ENCODE data around the gene SIGLEC6. TPM values are rescaled to one million over a fixed set of nuclear protein-coding genes. Genes with fewer than 3 reads are reported as not detected.
"Not testable (repeated sequence)": the region's sequence is repeated elsewhere in the genome, so short reads cannot be mapped to it uniquely, and the experiment has no call there.

The SIGLEC6 gene
- total RNA-seq, 1 donor from 2014 or later = not detected

GRCh38 chr19:51503286-51503817 lies 28.1 kb downstream of the SIGLEC6 start:
- Mint-ChIP-seq H3K9me3 (ENCODE audit: low read depth) (peaks cover 14% of the 10 kb centered on the region), H3K27me3 (ENCODE audit: low read depth) (no peaks in the 10 kb centered on the region), H3K27ac (ENCODE audit: unreplicated experiment) (no peak overlapping the region), H3K4me3 (ENCODE audit: unreplicated experiment) (no peak overlapping the region), H3K36me3 (ENCODE audit: low read depth) (no peaks in the 10 kb centered on the region), H3K4me1 (ENCODE audit: low read depth) (no peaks in the 10 kb centered on the region)
- TF ChIP-seq, protein P1, sequence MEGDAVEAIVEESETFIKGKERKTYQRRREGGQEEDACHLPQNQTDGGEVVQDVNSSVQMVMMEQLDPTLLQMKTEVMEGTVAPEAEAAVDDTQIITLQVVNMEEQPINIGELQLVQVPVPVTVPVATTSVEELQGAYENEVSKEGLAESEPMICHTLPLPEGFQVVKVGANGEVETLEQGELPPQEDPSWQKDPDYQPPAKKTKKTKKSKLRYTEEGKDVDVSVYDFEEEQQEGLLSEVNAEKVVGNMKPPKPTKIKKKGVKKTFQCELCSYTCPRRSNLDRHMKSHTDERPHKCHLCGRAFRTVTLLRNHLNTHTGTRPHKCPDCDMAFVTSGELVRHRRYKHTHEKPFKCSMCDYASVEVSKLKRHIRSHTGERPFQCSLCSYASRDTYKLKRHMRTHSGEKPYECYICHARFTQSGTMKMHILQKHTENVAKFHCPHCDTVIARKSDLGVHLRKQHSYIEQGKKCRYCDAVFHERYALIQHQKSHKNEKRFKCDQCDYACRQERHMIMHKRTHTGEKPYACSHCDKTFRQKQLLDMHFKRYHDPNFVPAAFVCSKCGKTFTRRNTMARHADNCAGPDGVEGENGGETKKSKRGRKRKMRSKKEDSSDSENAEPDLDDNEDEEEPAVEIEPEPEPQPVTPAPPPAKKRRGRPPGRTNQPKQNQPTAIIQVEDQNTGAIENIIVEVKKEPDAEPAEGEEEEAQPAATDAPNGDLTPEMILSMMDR (IDR thresholded peaks at IDR 0.05) = no peak
- DNase-seq (ENCODE audit: low spot score) = no peak

GRCh38 chr19:51501594-51502263 lies 29.7 kb downstream of the SIGLEC6 start, which contains the start of gene SIGLEC12:
SIGLEC12 (minus strand) TSS chr19:51501800; CDS start chr19:51501733, 67 bp downstream.
- TF ChIP-seq, protein P1 (IDR thresholded peaks at IDR 0.05) = no peak
- H3K4me1 Mint-ChIP-seq (ENCODE audit: low read depth) = no peaks in the 10 kb centered on the region
- H3K36me3 Mint-ChIP-seq (ENCODE audit: low read depth) = no peaks in the 10 kb centered on the region
- H3K4me3 Mint-ChIP-seq (ENCODE audit: unreplicated experiment) = no peak within 1 kb of the TSS
- peaks cover 14% of the 10 kb centered on the region for H3K9me3 Mint-ChIP-seq (ENCODE audit: low read depth)
- H3K27ac Mint-ChIP-seq (ENCODE audit: unreplicated experiment) = no peak within 1 kb of the TSS
- no peak for DNase-seq (ENCODE audit: low spot score)
- no peaks in the 10 kb centered on the region for H3K27me3 Mint-ChIP-seq (ENCODE audit: low read depth)

GRCh38 chr19:51500931-51501330 lies 30.5 kb downstream of the SIGLEC6 start:
- not testable (repeated sequence) for H3K4me1 Mint-ChIP-seq (ENCODE audit: low read depth); H3K27ac Mint-ChIP-seq (ENCODE audit: unreplicated experiment); H3K4me3 Mint-ChIP-seq (ENCODE audit: unreplicated experiment); H3K36me3 Mint-ChIP-seq (ENCODE audit: low read depth); H3K27me3 Mint-ChIP-seq (ENCODE audit: low read depth); DNase-seq (ENCODE audit: low spot score)
- H3K9me3 Mint-ChIP-seq (ENCODE audit: low read depth) = peaks cover 14% of the 10 kb centered on the region

- no peaks in the 10 kb centered on the region for H3K4me1 Mint-ChIP-seq (ENCODE audit: low read depth)
- H3K9me3 Mint-ChIP-seq (ENCODE audit: low read depth) = peaks cover 20% of the 10 kb centered on the region
- H3K4me3 Mint-ChIP-seq (ENCODE audit: unreplicated experiment) = no peak overlapping the region
- TF ChIP-seq, protein P1 (IDR thresholded peaks at IDR 0.05) = no peak
- H3K27me3 Mint-ChIP-seq (ENCODE audit: low read depth) = no peaks in the 10 kb centered on the region
- no peak for DNase-seq (ENCODE audit: low spot score)
- H3K27ac Mint-ChIP-seq (ENCODE audit: unreplicated experiment) = no peak overlapping the region
- no peaks in the 10 kb centered on the region for H3K36me3 Mint-ChIP-seq (ENCODE audit: low read depth)
Observed at GRCh38 chr19:51497666-51498065, 33.8 kb downstream of the SIGLEC6 start.

GRCh38 chr19:51493776-51494175 lies 37.7 kb downstream of the SIGLEC6 start:
- H3K27me3 Mint-ChIP-seq (ENCODE audit: low read depth) = no peaks in the 10 kb centered on the region
- H3K27ac Mint-ChIP-seq (ENCODE audit: unreplicated experiment) = no peak overlapping the region
- H3K4me3 Mint-ChIP-seq (ENCODE audit: unreplicated experiment) = no peak overlapping the region
- H3K4me1 Mint-ChIP-seq (ENCODE audit: low read depth) = no peaks in the 10 kb centered on the region
- TF ChIP-seq, protein P1 (IDR thresholded peaks at IDR 0.05) = no peak
- H3K36me3 Mint-ChIP-seq (ENCODE audit: low read depth) = no peaks in the 10 kb centered on the region
- DNase-seq (ENCODE audit: low spot score) = no peak
- peaks cover 19% of the 10 kb centered on the region for H3K9me3 Mint-ChIP-seq (ENCODE audit: low read depth)

GRCh38 chr19:51491586-51491985 lies 39.9 kb downstream of the SIGLEC6 start:
- TF ChIP-seq, protein P1 (IDR thresholded peaks at IDR 0.05) = no peak
- no peak for DNase-seq (ENCODE audit: low spot score)
- Mint-ChIP-seq H3K9me3 (ENCODE audit: low read depth) (peaks cover 17% of the 10 kb centered on the region), H3K4me3 (ENCODE audit: unreplicated experiment) (no peak overlapping the region), H3K4me1 (ENCODE audit: low read depth) (no peaks in the 10 kb centered on the region), H3K36me3 (ENCODE audit: low read depth) (no peaks in the 10 kb centered on the region), H3K27ac (ENCODE audit: unreplicated experiment) (no peak overlapping the region), H3K27me3 (ENCODE audit: low read depth) (no peaks in the 10 kb centered on the region)

Measured in chondrocyte (in vitro differentiated cells).